B cell (primary cell): ENCODE measurements around the gene PLA2G2D. TPM values are rescaled to one million over a fixed set of nuclear protein-coding genes. Genes with fewer than 3 reads are reported as not detected.

Experiments
- ATAC-seq: fragments of 200-7000 bp; cut with Tn5 transposase; one replicate; pipeline ENCODE4 v1.10.0; 2021; ENCODE audit warnings: low read depth, mild to moderate bottlenecking, moderate number of reproducible peaks, moderate library complexity
- CTCF ChIA-PET: fragments of 350-600 bp; sonication (Branson Sonifier 250); formaldehyde crosslinking; loops from one replicate; lab custom pipeline; 2021; ENCODE audit warnings: antibody characterized with exemption, inconsistent platforms; lab: Charles Lee
- POLR2A ChIA-PET: fragments of 350-600 bp; sonication (Branson Sonifier 250); formaldehyde crosslinking; loops from one replicate; lab custom pipeline; 2021; ENCODE audit warnings: antibody characterized with exemption; lab: Charles Lee
- DNase-seq: peaks from one replicate; pipeline ENCODE4 v3.0.0; 2013
- H2AFZ ChIP-seq: 2 replicates; pipeline ENCODE4 v1.6.1; 2012; ENCODE audit warnings: mild to moderate bottlenecking, low read depth, low read length; ENCODE audit not compliant: insufficient read depth, poor library complexity, severe bottlenecking
- H3K27ac ChIP-seq, 2 donors: 1 replicate in 1 of 2; 2 replicates in 1 of 2; pipeline ENCODE4 v1.5.1; 2012 to 2013; ENCODE audit warnings: low read length in 2 of 2, mild to moderate bottlenecking in 2 of 2, moderate library complexity in 1 of 2
- H3K27me3 ChIP-seq, 4 experiments: fragments of 200-600 bp in 1 of 4; sonication (generic) in 1 of 4; replicated peaks in 1 of 4; 1 replicate in 2 of 4; 2 replicates in 2 of 4; pipeline versions ENCODE4 v1.6.1 to v1.7.0; 2013 to 2016; ENCODE audit warnings: low read length in 3 of 4, mild to moderate bottlenecking in 2 of 4, mixed read lengths in 1 of 4, moderate library complexity in 1 of 4; ENCODE audit not compliant: insufficient read depth in 4 of 4, control insufficient read depth in 3 of 4; ENCODE audit errors: control extremely low read depth in 1 of 4
- H3K36me3 ChIP-seq, 2 experiments: replicated peaks in 1 of 2; 1 replicate in 1 of 2; 2 replicates in 1 of 2; pipeline versions ENCODE4 v1.6.1 to v1.7.1; 2013; ENCODE audit warnings: low read length in 1 of 2; ENCODE audit not compliant: insufficient read depth in 2 of 2, control insufficient read depth in 1 of 2; ENCODE audit errors: control extremely low read depth in 1 of 2, extremely low read depth in 1 of 2
- H3K4me1 ChIP-seq, 2 donors: fragments of 200-600 bp in 1 of 2; sonication (generic) in 1 of 2; 1 replicate in 1 of 2; 2 replicates in 1 of 2; pipeline versions ENCODE4 v1.5.1 to v1.6.1; 2013 to 2017; ENCODE audit warnings: low read length in 2 of 2; ENCODE audit not compliant: control insufficient read depth in 2 of 2, insufficient read depth in 2 of 2
- H3K4me2 ChIP-seq: replicated peaks from 2 replicates; pipeline ENCODE3; 2012; ENCODE audit warnings: mild to moderate bottlenecking, low read depth, low read length; ENCODE audit not compliant: poor library complexity, severe bottlenecking
- H3K4me3 ChIP-seq, 5 experiments: fragments of 200-600 bp in 1 of 5; sonication (generic) in 1 of 5; 1 replicate in 3 of 5; 2 replicates in 2 of 5; pipeline versions ENCODE4 v1.5.1 to v1.7.0; 2011 to 2016; ENCODE audit warnings: low read length in 4 of 5, mild to moderate bottlenecking in 4 of 5, low read depth in 2 of 5, control low read depth in 1 of 5, moderate library complexity in 1 of 5; ENCODE audit not compliant: insufficient read depth in 1 of 5; ENCODE audit errors: control extremely low read depth in 1 of 5, extremely low read depth in 1 of 5
- H3K79me2 ChIP-seq: fragments of 200-600 bp; sonication (generic); one replicate; pipeline ENCODE4 v1.6.0; 2016; ENCODE audit warnings: low read length; ENCODE audit not compliant: control insufficient read depth, insufficient read depth
- H3K9ac ChIP-seq: fragments of 200-600 bp; sonication (generic); 2 replicates; pipeline ENCODE4 v1.6.1; 2017; ENCODE audit warnings: mild to moderate bottlenecking, low read length, moderate library complexity
- H3K9me3 ChIP-seq, 3 donors: one replicate each; pipeline versions ENCODE4 v1.6.1 to v1.7.1; 2013; ENCODE audit warnings: low read length in 2 of 3; ENCODE audit not compliant: control insufficient read depth in 2 of 3, insufficient read depth in 1 of 3; ENCODE audit errors: control extremely low read depth in 1 of 3
- H4K20me1 ChIP-seq: 2 replicates; pipeline ENCODE4 v1.6.0; 2012; ENCODE audit warnings: mild to moderate bottlenecking, low read length; ENCODE audit not compliant: insufficient read depth, control insufficient read depth, poor library complexity, severe bottlenecking
- H3K27ac Mint-ChIP-seq: one replicate; pipeline ENCODE4 v1.8.0; 2021; ENCODE audit warnings: mixed read lengths
- H3K27me3 Mint-ChIP-seq: one replicate; pipeline ENCODE4 v1.8.0; 2021; ENCODE audit warnings: mixed read lengths
- H3K4me1 Mint-ChIP-seq: one replicate; pipeline ENCODE4 v1.8.0; 2021; ENCODE audit warnings: mixed read lengths
- H3K4me3 Mint-ChIP-seq: one replicate; pipeline ENCODE4 v1.8.0; 2021; ENCODE audit warnings: mixed read lengths
- H3K9me3 Mint-ChIP-seq: one replicate; pipeline ENCODE4 v1.8.0; 2022; ENCODE audit warnings: mixed read lengths; ENCODE audit not compliant: insufficient read depth
- EZH2 ChIP-seq: IDR thresholded peaks from 2 replicates; pipeline ENCODE4 v1.6.1; 2012; ENCODE audit warnings: borderline replicate concordance, low read depth, mild to moderate bottlenecking, moderate library complexity, low read length; ENCODE audit not compliant: insufficient read depth, poor library complexity, severe bottlenecking
- WGBS: methylation state at CpG from one replicate; pipeline ENCODE4 v1.1.5; 2013; ENCODE audit warnings: missing lambda C conversion rate; ENCODE audit not compliant: insufficient coverage; 5-methylcytosine and 5-hydroxymethylcytosine counted together
- intact Hi-C: fragments of 100-400 bp; cut with micrococcal nuclease; formaldehyde crosslinking; loops from one replicate; pipeline ENCODE4 v1.10.0; 2022
- polyA plus RNA-seq: library from polyadenylated mRNA; depleted of rRNA; stranded (reverse); fragments of >200 nt; gene quantifications from 2 replicates; pipeline ENCODE4 v1.2.3, GENCODE V29; 2012
- total RNA-seq, 2 donors: library from RNA; stranded (reverse); fragments of 120-200 nt in 1 of 2; gene quantifications; 1 replicate in 1 of 2; 2 replicates in 1 of 2; pipeline versions ENCODE4 v1.2.3 to v1.2.4, GENCODE V29; 2013 to 2022
- TF ChIP-seq, protein P1 (sequence below): fragments of 200-600 bp; IDR thresholded peaks from one replicate; pipeline ENCODE4 v1.8.0; 2022; ENCODE audit warnings: antibody characterized with exemption, mild to moderate bottlenecking

The PLA2G2D gene
- total and polyA plus RNA-seq, 2 donors (not counting 1 experiment from before 2014, with no cell fraction given), result 2.3 to 2.8 TPM

DNA sequence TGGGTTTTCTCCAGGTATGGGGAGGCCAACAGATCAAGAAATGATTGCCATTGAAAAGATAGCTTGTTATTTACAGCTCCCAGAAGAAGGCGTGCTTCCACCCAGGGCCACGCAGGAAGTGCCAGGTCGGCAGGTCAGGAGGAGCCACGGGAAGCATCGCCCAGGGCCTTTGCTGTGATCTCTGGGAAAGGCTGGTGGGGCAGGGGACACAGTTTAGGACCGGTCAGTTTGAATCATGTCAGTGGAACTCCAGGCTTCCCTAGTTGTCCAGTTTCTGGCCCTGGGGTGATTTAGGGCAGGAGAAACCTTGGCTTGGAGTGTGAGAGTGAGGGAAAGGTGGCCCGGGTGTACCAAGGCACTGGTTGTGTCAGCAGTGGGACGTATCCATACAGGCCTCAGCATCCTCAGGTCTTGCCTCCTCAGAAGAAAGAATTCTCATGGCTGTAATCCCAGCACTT, 38.0 kb downstream of the PLA2G2D start:
- DNase-seq (no peak), ATAC-seq (no peak)
- 36% methylated on average over 8 of the region's 8 CpGs for WGBS
- no peaks in the 10 kb centered on the region for H3K27me3 ChIP-seq
- TF ChIP-seq EZH2, result no peak
- TF ChIP-seq, protein P1, sequence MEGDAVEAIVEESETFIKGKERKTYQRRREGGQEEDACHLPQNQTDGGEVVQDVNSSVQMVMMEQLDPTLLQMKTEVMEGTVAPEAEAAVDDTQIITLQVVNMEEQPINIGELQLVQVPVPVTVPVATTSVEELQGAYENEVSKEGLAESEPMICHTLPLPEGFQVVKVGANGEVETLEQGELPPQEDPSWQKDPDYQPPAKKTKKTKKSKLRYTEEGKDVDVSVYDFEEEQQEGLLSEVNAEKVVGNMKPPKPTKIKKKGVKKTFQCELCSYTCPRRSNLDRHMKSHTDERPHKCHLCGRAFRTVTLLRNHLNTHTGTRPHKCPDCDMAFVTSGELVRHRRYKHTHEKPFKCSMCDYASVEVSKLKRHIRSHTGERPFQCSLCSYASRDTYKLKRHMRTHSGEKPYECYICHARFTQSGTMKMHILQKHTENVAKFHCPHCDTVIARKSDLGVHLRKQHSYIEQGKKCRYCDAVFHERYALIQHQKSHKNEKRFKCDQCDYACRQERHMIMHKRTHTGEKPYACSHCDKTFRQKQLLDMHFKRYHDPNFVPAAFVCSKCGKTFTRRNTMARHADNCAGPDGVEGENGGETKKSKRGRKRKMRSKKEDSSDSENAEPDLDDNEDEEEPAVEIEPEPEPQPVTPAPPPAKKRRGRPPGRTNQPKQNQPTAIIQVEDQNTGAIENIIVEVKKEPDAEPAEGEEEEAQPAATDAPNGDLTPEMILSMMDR, result no peak
- no peaks in the 10 kb centered on the region for H3K36me3 ChIP-seq
- H3K79me2 ChIP-seq, result no peaks in the 10 kb centered on the region
- H3K4me3 ChIP-seq, result peak overlapping the region in 3 of 5 experiments; percentile 7 to 37 (median 31)
- Mint-ChIP-seq H3K9me3 (no peaks in the 10 kb centered on the region), H3K27me3 (no peaks in the 10 kb centered on the region), H3K4me1 (peaks cover 75% of the 10 kb centered on the region), H3K4me3 (peak overlapping the region; percentile 68), H3K27ac (peak overlapping the region; percentile 84)
- H3K9ac ChIP-seq, result peak overlapping the region; percentile 20
- intact Hi-C loops, result no loop called here
- H3K4me2 ChIP-seq, result peak overlapping the region; percentile 68
- ChIA-PET POLR2A (no interaction called here), CTCF (interaction anchor here (0.8 to 1.9 kb wide), 4 partner anchors 10 to 164 kb away, joined by 4 to 5 read pairs (median 4); no protein-coding TSS in a partner anchor)
- H4K20me1 ChIP-seq, result no peaks in the 10 kb centered on the region
- H2AFZ ChIP-seq, result peak overlapping the region; percentile 52
- peak overlapping the region in 1 of 2 donors; percentile 83 for H3K27ac ChIP-seq
- H3K4me1 ChIP-seq, result peaks cover 67 to 69% of the 10 kb centered on the region in 2 donors
- peaks cover 0 to 4% (median 0%) of the 10 kb centered on the region in 3 donors for H3K9me3 ChIP-seq

DNA sequence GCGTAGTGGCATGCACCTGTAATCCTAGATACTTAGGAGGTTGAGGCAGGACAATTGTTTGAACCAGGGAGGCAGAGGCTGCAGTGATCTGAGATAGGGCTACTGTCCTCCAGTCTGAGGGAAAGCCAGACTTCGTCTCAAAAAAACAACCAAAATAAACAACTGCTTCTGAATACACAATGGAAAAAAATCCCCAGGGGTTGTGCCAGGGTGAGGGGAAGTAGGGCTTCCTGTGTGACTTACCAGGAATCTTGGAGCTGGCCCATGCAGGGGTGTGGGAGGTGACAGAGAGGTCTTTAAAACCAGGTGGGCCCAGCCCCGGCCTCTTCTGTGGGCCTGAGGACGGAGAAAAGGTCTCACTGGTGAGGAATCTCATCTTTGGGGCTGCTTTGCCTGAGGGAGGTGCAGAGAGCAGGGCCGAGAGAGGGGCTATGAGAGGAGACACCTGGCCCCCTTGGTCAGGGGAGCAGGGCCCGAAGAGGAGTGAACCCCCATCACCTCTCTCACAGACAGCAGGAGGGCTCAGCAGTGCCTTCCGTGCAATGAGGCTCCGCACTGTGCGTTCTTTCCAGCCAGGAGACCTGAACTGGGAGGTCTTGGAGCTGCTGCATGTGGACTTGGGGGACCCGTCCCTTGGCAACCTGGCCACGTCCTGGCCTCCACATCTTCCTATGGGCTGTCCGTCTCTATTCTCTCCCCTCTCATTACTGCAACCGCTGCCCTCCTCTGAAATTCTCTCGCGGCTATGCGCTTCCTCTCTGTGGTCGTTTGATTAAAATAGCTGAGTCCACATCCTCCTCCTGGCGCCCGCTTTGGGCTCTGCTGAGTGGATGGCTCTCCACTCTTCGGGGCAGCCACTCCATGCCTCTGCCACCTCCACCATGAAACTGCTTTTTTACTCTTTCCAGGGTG, 38.6 kb downstream of the PLA2G2D start:
- Histone ChIP-seq H3K4me1 (peaks cover 73% of the 10 kb centered on the region in 2 donors), H2AFZ (peak overlapping the region; percentile 52), H3K4me3 (peak overlapping the region in 4 of 5 experiments; percentile 8 to 37 (median 22)), H3K4me2 (peak overlapping the region; percentile 68), H3K27ac (peak overlapping the region; percentile 28 to 83), H3K36me3 (no peaks in the 10 kb centered on the region), H3K9me3 (peaks cover 0 to 4% (median 0%) of the 10 kb centered on the region in 3 donors), H3K9ac (peak overlapping the region; percentile 20), H4K20me1 (no peaks in the 10 kb centered on the region), H3K27me3 (no peaks in the 10 kb centered on the region), H3K79me2 (no peaks in the 10 kb centered on the region)
- no peaks in the 10 kb centered on the region for H3K9me3 Mint-ChIP-seq
- DNase-seq (peak; percentile 55), ATAC-seq (peak; percentile 23)
- POLR2A ChIA-PET, result no interaction called here
- intact Hi-C loops, result no loop called here
- peak overlapping the region; percentile 84 for H3K27ac Mint-ChIP-seq
- CTCF ChIA-PET, result interaction anchor here (0.8 to 2.6 kb wide), 8 partner anchors 8 to 163 kb away, joined by 3 to 9 read pairs (median 4); no protein-coding TSS in a partner anchor
- peaks cover 80% of the 10 kb centered on the region for H3K4me1 Mint-ChIP-seq
- H3K4me3 Mint-ChIP-seq, result peak overlapping the region; percentile 68
- 8% methylated on average over 14 of the region's 20 CpGs for WGBS
- no peaks in the 10 kb centered on the region for H3K27me3 Mint-ChIP-seq
- TF ChIP-seq, protein P1, result no peak
- no peak for TF ChIP-seq EZH2
